HEK293 (cell line): ENCODE data around the gene DIP2C.
"Not testable (repeated sequence)": the region's sequence is repeated elsewhere in the genome, so short reads cannot be mapped to it uniquely, and the experiment has no call there.

Source experiments
- CTCF ChIA-PET: fragments of 350-600 bp; formaldehyde crosslinking; extraction: SDS; loops from one replicate; lab custom pipeline; 2021; ENCODE audit warnings: antibody characterized with exemption; lab: Yijun Ruan, JAX
- POLR2A ChIA-PET: fragments of 300-600 bp; formaldehyde crosslinking; extraction: SDS; loops from one replicate; lab custom pipeline; 2020; ENCODE audit warnings: antibody characterized with exemption, inconsistent platforms; lab: Yijun Ruan, JAX
- H3K27ac ChIP-seq: fragments of 200-500 bp; sonication (Bioruptor generic); 2 replicates; pipeline ENCODE4 v1.5.1; 2014; ENCODE audit warnings: low read depth, low read length, control low read depth, inconsistent platforms; ENCODE audit errors: extremely low read depth
- H3K36me3 ChIP-seq, 2 experiments: fragments of 200-500 bp in 1 of 2; sonication (Bioruptor generic) in 1 of 2; 1 replicate in 1 of 2; 2 replicates in 1 of 2; pipeline ENCODE4 v1.5.1; 2014 to 2017; ENCODE audit warnings: inconsistent platforms in 2 of 2, low read length in 2 of 2; ENCODE audit not compliant: control insufficient read depth in 2 of 2, insufficient read depth in 1 of 2
- H3K4me1 ChIP-seq: fragments of 200-500 bp; sonication (Bioruptor generic); 2 replicates; pipeline ENCODE4 v1.5.1; 2014; ENCODE audit warnings: mild to moderate bottlenecking, low read length, inconsistent platforms; ENCODE audit not compliant: control insufficient read depth, insufficient read depth
- H3K4me3 ChIP-seq: 2 replicates; pipeline ENCODE4 v1.5.1; 2011; ENCODE audit warnings: low read depth, mild to moderate bottlenecking, control low read depth, low read length, moderate library complexity
- H3K9me3 ChIP-seq: fragments of 200-500 bp; sonication (Bioruptor generic); 2 replicates; pipeline ENCODE4 v1.5.1; 2014; ENCODE audit warnings: low read depth, low read length, inconsistent platforms; ENCODE audit not compliant: control insufficient read depth, insufficient read depth
- BCL11A ChIP-seq: fragments of 450-650 bp; formaldehyde crosslinking; IDR thresholded peaks from 2 replicates; pipeline ENCODE4 v1.5.1; 2016; ENCODE audit warnings: low read depth, missing biosample characterization, missing genetic modification characterization
- GLIS1 ChIP-seq: fragments of 450-650 bp; formaldehyde crosslinking; IDR thresholded peaks from 2 replicates; pipeline ENCODE4 v1.5.1; 2016; ENCODE audit warnings: missing biosample characterization, missing genetic modification characterization
- KLF1 ChIP-seq: fragments of 450-650 bp; formaldehyde crosslinking; IDR thresholded peaks from 2 replicates; pipeline ENCODE4 v1.5.1; 2016; ENCODE audit warnings: missing biosample characterization, missing genetic modification characterization
- KLF10 ChIP-seq: fragments of 450-650 bp; IDR thresholded peaks from 2 replicates; pipeline ENCODE4 v1.5.1; 2018; ENCODE audit warnings: missing biosample characterization, mild to moderate bottlenecking, missing genetic modification characterization
- KLF9 ChIP-seq: fragments of 450-650 bp; formaldehyde crosslinking; IDR thresholded peaks from 2 replicates; pipeline ENCODE4 v1.5.1; 2016; ENCODE audit warnings: missing biosample characterization, missing genetic modification characterization, low read depth
- PRDM1 ChIP-seq: fragments of 450-650 bp; formaldehyde crosslinking; IDR thresholded peaks from 2 replicates; pipeline ENCODE4; 2016; ENCODE audit warnings: missing biosample characterization, missing genetic modification characterization
- PRDM6 ChIP-seq: fragments of 450-650 bp; formaldehyde crosslinking; IDR thresholded peaks from 2 replicates; pipeline ENCODE4 v1.5.1; 2017; ENCODE audit warnings: missing biosample characterization, missing genetic modification characterization
- ZBTB8A ChIP-seq: fragments of 450-650 bp; formaldehyde crosslinking; IDR thresholded peaks from 2 replicates; pipeline ENCODE4 v1.5.1; 2016; ENCODE audit warnings: missing biosample characterization, missing genetic modification characterization
- ZNF133 ChIP-seq: fragments of 450-650 bp; formaldehyde crosslinking; IDR thresholded peaks from 2 replicates; pipeline ENCODE4 v1.5.1; 2016; ENCODE audit warnings: missing biosample characterization, missing genetic modification characterization
- ZNF157 ChIP-seq: fragments of 450-650 bp; formaldehyde crosslinking; IDR thresholded peaks from 2 replicates; pipeline ENCODE4 v1.5.1; 2016; ENCODE audit warnings: missing biosample characterization, missing genetic modification characterization
- ZNF184 ChIP-seq: fragments of 450-650 bp; IDR thresholded peaks from 2 replicates; pipeline ENCODE4 v1.5.1; 2018; ENCODE audit warnings: missing biosample characterization, mild to moderate bottlenecking, missing genetic modification characterization
- ZNF214 ChIP-seq: fragments of 450-650 bp; formaldehyde crosslinking; IDR thresholded peaks from 2 replicates; pipeline ENCODE4 v1.5.1; 2017; ENCODE audit warnings: missing biosample characterization, mild to moderate bottlenecking, missing genetic modification characterization, borderline replicate concordance
- ZNF223 ChIP-seq: fragments of 450-650 bp; formaldehyde crosslinking; IDR thresholded peaks from 2 replicates; pipeline ENCODE4 v1.5.1; 2016; ENCODE audit warnings: missing biosample characterization, missing genetic modification characterization
- ZNF514 ChIP-seq: fragments of 450-650 bp; formaldehyde crosslinking; IDR thresholded peaks from 2 replicates; pipeline ENCODE4 v1.5.1; 2016; ENCODE audit warnings: missing biosample characterization, missing genetic modification characterization
- ZNF558 ChIP-seq: fragments of 450-650 bp; formaldehyde crosslinking; IDR thresholded peaks from 2 replicates; pipeline ENCODE4 v1.5.1; 2016; ENCODE audit warnings: missing biosample characterization, missing genetic modification characterization
- ZNF600 ChIP-seq: fragments of 450-650 bp; formaldehyde crosslinking; IDR thresholded peaks from 2 replicates; pipeline ENCODE4 v1.5.1; 2016; ENCODE audit warnings: missing biosample characterization, missing genetic modification characterization
- ZNF701 ChIP-seq: fragments of 450-650 bp; formaldehyde crosslinking; IDR thresholded peaks from 2 replicates; pipeline ENCODE4 v1.5.1; 2016; ENCODE audit warnings: missing biosample characterization, missing genetic modification characterization
- ZNF76 ChIP-seq: fragments of 450-650 bp; formaldehyde crosslinking; IDR thresholded peaks from 2 replicates; pipeline ENCODE4; 2016; ENCODE audit warnings: low read depth, missing biosample characterization, missing genetic modification characterization, borderline replicate concordance
- ZXDB ChIP-seq: fragments of 450-650 bp; formaldehyde crosslinking; IDR thresholded peaks from 2 replicates; pipeline ENCODE4 v1.5.1; 2016; ENCODE audit warnings: missing biosample characterization, missing genetic modification characterization

Gene DIP2C

GRCh38 chr10:659688-660141, 29.8 kb downstream of the DIP2C start:
- H3K4me1 ChIP-seq: peaks cover 16% of the 10 kb centered on the region
- ChIA-PET CTCF (interaction anchor here (0.6 to 1.6 kb wide), 2 partner anchors 9 to 17 kb away, joined by 3 read pairs; no protein-coding TSS in a partner anchor), POLR2A (no interaction called here)
- H3K27ac ChIP-seq: no peak overlapping the region
- H3K36me3 ChIP-seq: no peaks in the 10 kb centered on the region; a peak in 1 of 3 replicates
- no peak overlapping the region for H3K4me3 ChIP-seq
- TF ChIP-seq PRDM1 (tag by site-specific recombination) (peak; percentile 63; the same call in 1 of the 2 replicates), BCL11A (tag by site-specific recombination) (no peak), PRDM6 (tag by site-specific recombination) (0 out of 2 replicates have a peak, but pooled peaks have one; percentile 34)
- no peaks in the 10 kb centered on the region for H3K9me3 ChIP-seq

- POLR2A ChIA-PET, H3K36me3 ChIP-seq, H3K4me3 ChIP-seq, H3K27ac ChIP-seq, CTCF ChIA-PET, H3K9me3 ChIP-seq: not testable (repeated sequence)
- H3K4me1 ChIP-seq: peaks cover 25% of the 10 kb centered on the region
Measured at GRCh38 chr10:657816-658350, 31.6 kb downstream of the DIP2C start.

GRCh38 chr10:656883-657282, 32.6 kb downstream of the DIP2C start:
- POLR2A ChIA-PET: no interaction called here
- Histone ChIP-seq H3K9me3 (no peaks in the 10 kb centered on the region), H3K4me1 (peaks cover 23% of the 10 kb centered on the region), H3K4me3 (no peak overlapping the region), H3K27ac (no peak overlapping the region), H3K36me3 (no peaks in the 10 kb centered on the region; a peak in 1 of 3 replicates)
- CTCF ChIA-PET: no interaction called here
- TF ChIP-seq ZNF157 (tag by site-specific recombination): no peak
- no peak for TF ChIP-seq ZNF133 (tag by site-specific recombination)
- TF ChIP-seq ZXDB: no peak
- TF ChIP-seq ZBTB8A (tag by site-specific recombination): no peak
- no peak for TF ChIP-seq ZNF514 (tag by site-specific recombination)
- TF ChIP-seq PRDM1 (tag by site-specific recombination): no peak
- TF ChIP-seq ZNF214 (tag by site-specific recombination): no peak
- TF ChIP-seq KLF9 (tag by site-specific recombination): no peak
- no peak for TF ChIP-seq ZNF701 (tag by site-specific recombination)

GRCh38 chr10:655184-655583, 34.3 kb downstream of the DIP2C start:
- H3K27ac ChIP-seq: no peak overlapping the region
- H3K36me3 ChIP-seq: no peaks in the 10 kb centered on the region; a peak in 1 of 3 replicates
- ChIA-PET CTCF (interaction anchor here (0.6 kb wide), 1 partner anchor 24 kb away, joined by 3 read pairs; no protein-coding TSS in a partner anchor), POLR2A (no interaction called here)
- H3K4me1 ChIP-seq: peaks cover 15% of the 10 kb centered on the region
- TF ChIP-seq KLF10 (tag by site-specific recombination): no peak
- peak; percentile 74 for TF ChIP-seq ZNF600 (tag by site-specific recombination)
- no peaks in the 10 kb centered on the region for H3K9me3 ChIP-seq
- no peak overlapping the region for H3K4me3 ChIP-seq

- Histone ChIP-seq H3K27ac (no peak overlapping the region), H3K9me3 (no peaks in the 10 kb centered on the region), H3K4me1 (peaks cover 12% of the 10 kb centered on the region), H3K4me3 (no peak overlapping the region), H3K36me3 (no peaks in the 10 kb centered on the region; a peak in 1 of 3 replicates)
- TF ChIP-seq ZNF558 (tag by site-specific recombination): no peak
- TF ChIP-seq ZNF184 (tag by site-specific recombination): no peak
- TF ChIP-seq ZNF76 (tag by site-specific recombination): no peak
- peak; percentile 45 for TF ChIP-seq KLF1 (tag by site-specific recombination)
- no peak for TF ChIP-seq ZNF133 (tag by site-specific recombination)
- peak; percentile 12 for TF ChIP-seq GLIS1 (tag by site-specific recombination)
- no peak for TF ChIP-seq ZNF223 (tag by site-specific recombination)
- ChIA-PET CTCF (interaction anchor here (0.6 kb wide), 1 partner anchor 25 kb away, joined by 3 read pairs; no protein-coding TSS in a partner anchor), POLR2A (no interaction called here)
Measured at GRCh38 chr10:654647-654996, 34.8 kb downstream of the DIP2C start.
